HL-60/S4 treated with retinoic acid at 250 ng/mL for 4 days and 3 days (cell line): ENCODE measurements around the gene KCP.

ENCODE experiments used
- in situ Hi-C: fragments of 300-500 bp; cut with MboI; formaldehyde crosslinking; loops from 2 replicates; pipeline ENCODE4 v1.7.0; 2022; ENCODE audit warnings: low sequenced_read_pairs

KCP gene

DNA sequence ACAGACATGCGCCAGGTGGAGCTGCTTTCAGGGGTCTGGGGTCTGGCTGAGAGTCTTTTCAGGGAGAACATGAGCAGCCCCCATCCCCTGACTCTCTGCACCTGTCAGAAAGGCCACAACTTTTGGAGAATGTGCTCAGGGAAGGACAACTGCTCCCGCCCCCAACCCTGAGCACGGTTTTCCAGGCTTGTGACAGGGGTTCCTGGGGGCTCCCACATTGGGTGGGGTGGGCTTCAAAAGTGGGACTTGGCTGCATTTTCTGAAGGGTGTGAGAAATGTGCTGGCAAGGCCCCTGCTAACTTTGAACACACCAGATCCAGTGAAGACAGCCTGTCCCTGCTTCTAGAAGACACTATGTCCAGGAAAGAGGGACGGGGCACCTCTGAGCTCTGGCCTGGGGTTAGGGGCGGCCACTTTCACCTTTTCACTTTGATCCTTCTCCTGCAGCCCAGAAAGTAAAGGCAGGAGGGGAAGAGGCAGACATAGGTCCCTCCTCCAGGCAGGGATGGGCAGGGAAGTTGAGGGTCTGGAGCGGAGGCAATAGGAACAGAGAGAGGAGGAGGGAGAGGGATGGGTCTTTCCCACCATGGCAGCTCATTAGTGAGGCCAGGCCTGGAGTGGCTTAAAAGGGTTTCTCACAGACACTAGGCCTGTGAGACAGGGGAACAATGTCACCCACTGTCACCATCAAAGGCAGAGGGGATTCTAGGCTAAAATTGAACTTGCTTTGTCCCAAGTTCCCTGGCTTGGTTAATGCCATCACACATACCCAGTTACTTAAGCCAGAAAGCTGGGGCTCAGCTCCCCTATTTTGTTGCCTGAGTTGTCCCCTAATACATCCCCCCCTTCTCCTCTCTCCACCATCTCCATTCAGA is 1.5 kb downstream of the KCP start:
- in situ Hi-C loops: loop anchor here (10.0 kb wide), 1 partner anchor 186 kb away; no protein-coding TSS in a partner anchor

- in situ Hi-C loops: loop anchor here (10.0 kb wide), 1 partner anchor 188 kb away; no protein-coding TSS in a partner anchor
These were observed 3.5 kb downstream of the KCP start for GRCh38 chr7:128906766-128907559.

DNA sequence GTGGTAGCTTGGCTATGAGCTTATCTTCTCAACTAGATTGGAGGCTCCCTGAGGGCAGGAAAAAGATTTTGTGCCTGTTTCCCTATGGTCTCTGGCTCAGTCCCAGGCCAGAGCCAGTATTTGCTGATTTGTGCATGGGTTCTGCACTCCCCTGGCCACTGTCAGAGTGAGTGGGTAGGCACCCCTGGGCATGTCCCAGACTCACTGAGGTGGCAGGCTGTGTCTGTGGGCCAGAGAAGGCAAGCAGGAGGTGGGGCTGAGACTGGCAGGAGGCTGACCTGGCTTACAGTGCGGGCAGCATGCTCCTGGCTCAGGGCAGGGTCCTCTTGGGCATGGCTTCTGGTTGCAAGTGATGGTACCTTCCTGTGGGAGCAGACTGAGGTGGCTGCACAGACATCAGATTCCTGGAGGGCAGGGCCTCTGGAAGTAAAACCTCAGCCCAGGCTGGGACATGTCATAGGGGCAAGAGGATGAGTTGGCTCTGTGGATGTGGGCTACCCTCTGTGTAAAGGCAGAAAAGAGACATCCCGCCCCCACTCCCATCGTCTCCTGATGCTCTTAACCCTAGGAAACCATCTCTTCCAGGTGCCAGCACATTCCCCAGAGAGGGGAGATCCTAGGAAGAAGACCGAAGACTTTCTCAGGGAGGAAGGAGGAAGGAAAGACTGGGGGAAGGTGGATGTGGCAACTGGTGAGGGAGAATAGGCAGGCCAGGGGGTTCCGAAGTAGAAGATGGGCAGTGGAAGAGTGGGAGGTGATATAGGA is 4.3 kb downstream of the KCP start:
- in situ Hi-C loops: loop anchor here (10.0 kb wide), 1 partner anchor 189 kb away; no protein-coding TSS in a partner anchor

DNA sequence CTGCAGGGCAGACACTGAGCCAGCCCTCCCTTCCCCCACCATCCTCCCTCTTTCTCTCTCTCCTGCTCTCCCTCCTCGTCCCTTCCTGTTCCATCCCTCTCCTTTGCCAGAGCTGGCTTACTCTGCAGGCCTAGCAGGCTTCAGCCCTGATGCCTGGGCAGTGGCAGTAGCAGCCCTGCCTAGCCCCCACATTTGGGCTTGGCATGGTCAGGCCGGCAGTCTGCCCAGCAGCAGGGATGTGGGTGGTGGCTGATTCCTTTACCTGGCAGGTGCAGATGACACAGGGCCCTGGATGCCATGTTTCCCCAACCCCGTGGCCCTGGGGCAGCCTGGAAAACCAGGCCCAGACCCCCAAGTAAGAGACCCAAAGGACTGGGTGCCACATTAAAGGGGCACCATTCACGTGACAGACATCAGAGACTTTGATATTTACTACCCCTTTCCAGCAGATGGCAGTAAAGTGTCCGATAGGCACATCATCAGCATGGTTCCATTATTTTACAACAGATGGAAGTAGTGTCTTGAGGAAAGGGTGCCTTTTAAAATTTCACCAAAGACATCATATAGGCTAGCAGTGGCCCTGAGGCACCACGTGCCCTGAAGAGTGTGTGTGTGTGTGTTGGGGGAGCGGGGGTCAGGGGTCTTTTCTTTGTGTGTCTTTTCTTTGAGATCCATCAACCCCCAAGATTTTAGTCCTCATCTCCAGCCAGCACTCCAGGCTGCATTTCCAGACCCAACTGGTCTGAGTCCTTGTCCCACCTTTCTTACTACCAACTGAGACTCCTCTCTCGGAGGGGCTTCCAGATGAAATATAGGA is 5.9 kb downstream of the KCP start:
- in situ Hi-C loops: loop anchor here (10.0 kb wide), 1 partner anchor 190 kb away; no protein-coding TSS in a partner anchor

DNA sequence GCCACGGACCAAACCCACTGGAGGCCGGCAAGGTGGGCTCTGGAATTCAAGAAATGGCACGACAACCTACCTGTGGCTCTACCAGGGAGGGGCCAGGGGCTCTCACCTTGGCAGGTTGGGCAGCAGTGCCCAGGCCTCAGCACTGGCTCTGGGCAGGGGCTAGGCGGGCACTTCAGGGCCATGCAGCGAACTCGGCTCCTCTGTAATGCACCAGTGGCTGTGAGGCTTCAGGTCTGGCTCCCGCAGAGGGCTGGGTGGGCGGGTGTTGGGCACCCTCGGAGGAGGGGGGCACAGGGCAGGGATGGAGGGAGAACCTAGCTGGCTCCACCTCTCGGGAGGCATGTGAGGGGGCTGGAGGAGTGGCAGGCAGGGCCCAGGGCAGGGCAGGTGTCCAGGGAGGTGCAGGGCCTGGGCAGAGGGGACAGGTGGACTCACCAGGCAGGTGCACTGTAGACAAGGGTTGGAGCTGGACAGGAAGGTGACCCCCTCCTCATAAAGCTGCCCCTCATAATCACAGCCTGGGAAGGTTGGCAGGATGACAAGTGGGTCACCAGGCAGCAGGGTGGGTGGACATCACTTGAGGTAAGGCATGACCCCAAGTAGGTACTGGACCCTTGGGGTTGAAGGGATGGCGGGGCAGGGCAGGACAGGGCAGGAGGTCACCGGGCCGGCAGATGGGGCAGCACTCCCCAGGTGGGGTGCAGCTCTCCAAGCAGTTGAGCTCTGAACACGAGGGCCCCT is 6.7 kb downstream of the KCP start:
- in situ Hi-C loops: loop anchor here (10.0 kb wide), 1 partner anchor 191 kb away; no protein-coding TSS in a partner anchor

DNA sequence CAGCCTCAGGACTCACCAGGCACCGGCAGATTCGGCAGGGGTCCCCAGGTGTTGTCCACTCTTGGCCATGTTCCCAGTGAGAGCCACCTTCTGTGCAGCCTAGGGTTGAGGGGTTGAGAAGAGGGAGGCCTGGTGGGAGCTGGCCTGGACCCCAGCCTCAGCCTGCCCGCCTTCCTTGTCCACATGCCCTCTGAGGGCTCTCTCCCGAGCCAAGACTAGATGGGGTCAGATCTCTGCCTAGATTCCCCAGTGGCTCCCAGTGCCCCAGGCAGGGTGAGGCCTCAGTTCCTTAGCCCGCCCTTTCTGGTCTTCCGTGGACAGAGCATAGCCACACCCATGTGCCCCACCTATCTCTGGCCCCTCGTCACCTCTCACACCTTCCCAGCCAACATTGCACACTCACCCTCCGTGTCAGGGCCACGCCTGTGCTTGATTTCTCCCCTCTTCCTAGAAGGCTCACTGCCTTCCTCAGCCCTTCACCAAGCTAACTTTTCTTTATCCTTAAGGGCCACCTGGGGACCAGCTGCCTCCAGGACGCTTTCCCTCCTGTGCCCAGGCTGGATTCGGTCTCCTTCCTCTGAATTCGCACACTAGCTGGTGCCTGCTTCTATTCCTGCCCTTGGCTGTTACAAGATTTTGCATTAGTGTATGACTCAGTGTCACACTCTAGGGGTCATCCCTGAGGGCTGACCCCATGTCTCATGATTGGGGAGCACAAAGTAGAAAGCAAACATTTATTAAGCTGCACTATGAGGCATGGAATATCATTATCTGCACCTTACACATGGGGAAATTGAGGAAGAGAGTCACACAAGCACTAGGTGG is 7.5 kb downstream of the KCP start:
- in situ Hi-C loops: loop anchor here (10.0 kb wide), 1 partner anchor 192 kb away; no protein-coding TSS in a partner anchor

DNA sequence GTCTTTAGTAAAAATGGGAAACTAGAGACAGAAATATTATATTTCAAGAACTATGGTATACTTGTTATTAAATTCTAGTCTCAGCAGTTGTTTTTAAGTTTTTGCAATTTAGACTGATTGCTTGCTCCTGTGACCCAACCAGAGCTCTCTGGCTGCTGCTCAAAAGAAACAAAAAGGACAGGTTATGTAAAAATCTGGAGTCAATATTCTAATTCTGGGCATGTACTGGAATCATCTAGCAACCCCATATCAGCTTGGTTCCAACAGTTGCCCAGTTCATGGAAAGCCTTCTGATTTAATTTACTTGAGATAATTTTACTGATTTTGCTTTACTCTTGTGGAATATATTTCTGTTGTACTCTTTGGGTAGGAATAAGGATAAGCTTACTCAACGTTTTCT is 10.3 kb downstream of the KCP start:
- in situ Hi-C loops: loop anchor here (10.0 kb wide), 1 partner anchor 195 kb away; no protein-coding TSS in a partner anchor

DNA sequence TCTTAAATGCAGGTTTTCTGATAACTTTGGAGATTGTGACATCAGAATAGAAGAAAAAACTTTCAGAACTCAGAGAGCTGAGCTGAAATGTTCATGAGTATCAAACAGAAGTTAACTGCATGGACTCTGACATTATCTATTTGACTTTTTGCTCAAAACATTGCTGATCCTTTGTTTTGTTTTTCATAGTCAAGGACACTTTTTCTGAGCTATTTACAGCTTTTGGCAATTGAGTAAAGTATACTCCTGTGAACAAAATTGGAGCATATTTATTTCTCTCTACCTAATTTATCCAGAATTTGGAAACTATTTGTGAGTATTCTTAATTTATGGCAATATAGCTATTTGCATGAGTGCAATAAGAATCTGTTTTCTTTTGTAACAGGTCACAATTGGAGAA is 11.1 kb downstream of the KCP start:
- in situ Hi-C loops: loop anchor here (25.0 kb wide), 1 partner anchor 287 kb away; no protein-coding TSS in a partner anchor

DNA sequence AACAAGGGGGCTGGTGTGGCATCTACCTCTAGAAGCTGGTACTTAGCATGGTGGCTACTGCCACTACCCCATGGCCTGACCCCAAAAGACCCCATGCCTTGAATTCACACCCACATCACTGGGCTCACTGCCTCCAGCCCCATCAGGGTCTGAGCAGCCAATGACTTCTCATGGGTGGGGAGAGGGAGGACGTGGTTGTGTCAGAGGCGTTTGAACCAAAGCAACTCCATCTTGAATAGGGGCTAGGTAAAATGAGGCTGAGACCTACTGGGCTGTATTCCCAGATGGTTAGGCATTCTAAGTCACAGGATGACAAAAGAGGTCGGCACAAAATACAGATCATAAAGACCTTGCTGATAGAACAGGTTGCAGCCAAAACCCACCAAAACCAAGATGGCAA is 15.2 kb downstream of the KCP start:
- in situ Hi-C loops: loop anchor here (25.0 kb wide), 1 partner anchor 283 kb away; no protein-coding TSS in a partner anchor

- in situ Hi-C loops: loop anchor here (25.0 kb wide), 1 partner anchor 282 kb away; no protein-coding TSS in a partner anchor
These were observed 16.4 kb downstream of the KCP start for GRCh38 chr7:128894101-128894440.

GRCh38 chr7:128893251-128894100 is 17.0 kb downstream of the KCP start:
- in situ Hi-C loops: loop anchor here (25.0 kb wide), 1 partner anchor 281 kb away; no protein-coding TSS in a partner anchor

DNA sequence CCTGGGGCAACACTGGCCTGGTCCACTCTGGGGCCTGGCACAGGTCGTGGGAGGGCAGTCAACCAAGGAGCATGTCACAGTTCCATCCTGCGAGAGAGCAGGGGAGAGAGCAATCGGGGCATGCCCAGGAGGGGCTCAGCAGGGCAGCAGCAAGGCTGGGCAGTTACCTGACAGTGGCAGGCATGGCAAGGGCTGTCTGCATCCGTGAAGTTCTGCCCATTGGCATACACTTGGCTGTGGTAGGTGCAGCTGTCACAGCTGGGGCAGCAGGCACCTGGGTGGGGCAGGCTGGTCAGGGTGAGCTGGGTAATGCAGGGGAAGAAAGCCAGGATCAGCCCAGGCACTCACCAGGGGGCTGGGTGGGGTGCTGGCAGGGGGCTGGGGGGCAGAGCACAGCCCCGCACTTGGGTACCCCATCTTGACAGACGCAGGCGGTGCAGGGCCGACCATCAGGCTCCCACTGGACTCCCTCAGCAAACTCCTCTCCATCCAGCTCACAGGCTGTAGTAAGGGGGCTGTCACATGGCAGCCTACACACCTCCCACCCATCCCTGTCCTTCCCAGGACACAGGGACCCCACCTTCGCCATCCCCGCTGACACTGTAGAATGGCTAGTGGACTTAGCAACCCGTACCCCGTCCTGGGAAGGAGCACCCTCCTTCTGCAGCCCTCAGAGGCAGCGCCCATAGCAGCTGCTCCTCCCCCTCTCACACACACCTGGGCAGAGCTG is 17.8 kb downstream of the KCP start:
- in situ Hi-C loops: loop anchor here (25.0 kb wide), 1 partner anchor 280 kb away; no protein-coding TSS in a partner anchor

GRCh38 chr7:128891942-128892269 is 18.6 kb downstream of the KCP start:
- in situ Hi-C loops: loop anchor here (25.0 kb wide), 1 partner anchor 280 kb away; no protein-coding TSS in a partner anchor

- in situ Hi-C loops: loop anchor here (25.0 kb wide), 1 partner anchor 279 kb away; no protein-coding TSS in a partner anchor
These were observed 19.2 kb downstream of the KCP start for GRCh38 chr7:128891110-128891941.

DNA sequence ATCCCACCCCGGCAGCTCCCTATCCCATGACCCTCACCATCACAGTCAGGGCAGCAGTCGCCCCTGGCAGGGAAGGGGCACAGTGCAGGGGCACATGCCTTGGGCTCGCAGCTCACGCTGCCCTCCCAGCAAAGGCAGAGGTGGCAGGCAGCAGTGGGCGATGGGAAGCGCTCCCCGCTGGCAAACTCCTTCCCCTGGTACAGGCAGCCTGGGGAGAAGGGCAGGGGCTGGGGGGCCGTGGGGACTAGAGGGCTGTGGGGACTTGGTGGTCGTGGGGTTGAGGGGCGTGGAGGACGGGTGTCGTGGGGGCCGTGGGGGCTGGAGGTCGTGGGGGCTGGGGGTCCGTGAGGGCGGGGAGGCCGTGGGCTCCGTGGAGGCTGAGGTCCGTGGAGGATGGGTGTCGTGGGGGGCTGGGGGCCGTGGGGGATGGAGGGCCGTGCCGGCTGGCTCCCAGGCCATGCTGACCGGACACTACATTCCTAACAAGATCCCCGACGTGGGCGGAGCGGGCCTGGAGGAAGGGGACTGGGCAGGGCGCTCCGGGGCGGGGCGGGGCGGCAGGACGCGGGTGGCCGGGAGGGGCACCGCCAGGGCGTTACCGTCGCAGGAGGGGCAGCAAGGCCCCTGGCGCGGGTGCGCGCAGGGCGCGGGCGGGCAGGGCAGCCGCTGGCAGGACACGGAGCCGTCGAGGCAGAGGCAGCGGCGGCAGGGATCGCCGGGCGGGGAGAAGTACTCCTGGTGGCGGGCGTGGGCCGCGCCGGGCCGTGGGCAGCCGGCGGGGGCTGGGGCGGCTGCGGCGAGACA is 20.0 kb downstream of the KCP start:
- in situ Hi-C loops: loop anchor here (25.0 kb wide), 1 partner anchor 278 kb away; no protein-coding TSS in a partner anchor
